HepG2 (cell line): ENCODE data around the gene SYT1. TPM values are rescaled to one million over a fixed set of nuclear protein-coding genes. Genes with fewer than 3 reads are reported as not detected.

Experiments
- ATAC-seq: fragments of 200-7000 bp; cut with Tn5 transposase; 3 replicates; pipeline ENCODE4 v1.9.1; 2020; ENCODE audit warnings: mild to moderate bottlenecking, moderate library complexity
- BruUV-seq: library from RNA; stranded (reverse); fragments of 400-500 nt; replicated peaks from 2 replicates; lab custom pipeline; 2021; lab: Mats Ljungman, UMichigan
- CTCF ChIA-PET: fragments of 300-600 bp; formaldehyde crosslinking; extraction: SDS; loops from one replicate; lab custom pipeline; 2021; ENCODE audit warnings: low total read pairs, inconsistent platforms, low intra/inter-chr PET ratio; lab: Yijun Ruan, JAX
- POLR2A ChIA-PET: fragments of 350-600 bp; sonication (Branson Sonifier 250); formaldehyde crosslinking; loops from one replicate; lab custom pipeline; 2020; ENCODE audit warnings: antibody characterized with exemption, inconsistent platforms; lab: Yijun Ruan, JAX
- DNase-seq: peaks from one replicate; pipeline ENCODE4 v3.0.0-alpha.2; 2015; ENCODE audit warnings: low spot score
- FAIRE-seq: peaks from 3 replicates; lab custom pipeline; 2011; peaks lifted over from hg19 to GRCh38; lab: Jason Lieb, UNC
- H2AFZ ChIP-seq: one replicate; pipeline ENCODE4 v1.6.1; 2011; ENCODE audit warnings: low read length, inconsistent platforms
- H3K27ac ChIP-seq: fragments of 300-600 bp; 3 replicates; pipeline ENCODE4 v1.8.0; 2011; ENCODE audit warnings: mixed run types, mild to moderate bottlenecking, mixed read lengths, low read length, inconsistent platforms; ENCODE audit not compliant: insufficient read depth; ENCODE audit errors: extremely low read length
- H3K27me3 ChIP-seq, 2 experiments: fragments of 200-600 bp in 1 of 2; 2 replicates in 1 of 2; 3 replicates in 1 of 2; pipeline versions ENCODE4 v1.6.0 to v1.8.0; 2011; ENCODE audit warnings: low read length in 2 of 2, mild to moderate bottlenecking in 2 of 2, moderate library complexity in 2 of 2, inconsistent platforms in 1 of 2; ENCODE audit not compliant: insufficient read depth in 2 of 2, control insufficient read depth in 1 of 2
- H3K36me3 ChIP-seq, 2 experiments: fragments of 200-600 bp in 1 of 2; replicated peaks in 1 of 2; 2 replicates in 1 of 2; 3 replicates in 1 of 2; pipeline versions ENCODE4 v1.5.1 to v1.8.0; 2011; ENCODE audit warnings: low read length in 2 of 2, inconsistent platforms in 1 of 2; ENCODE audit not compliant: insufficient read depth in 2 of 2, control insufficient read depth in 1 of 2
- H3K4me1 ChIP-seq: 2 replicates; pipeline ENCODE4 v1.5.1; 2012; ENCODE audit warnings: low read length, inconsistent platforms; ENCODE audit not compliant: insufficient read depth
- H3K4me2 ChIP-seq: 2 replicates; pipeline ENCODE4 v1.6.0; 2011; ENCODE audit warnings: low read depth, low read length, inconsistent platforms
- H3K4me3 ChIP-seq, 3 experiments: fragments of 200-600 bp in 1 of 3; sonication (generic), shearing (Covaris generic) in 1 of 3; replicated peaks in 1 of 3; 2 replicates each; pipeline ENCODE4 v1.5.1; 2011 to 2016; ENCODE audit warnings: low read length in 3 of 3, inconsistent platforms in 2 of 3, low read depth in 2 of 3, mild to moderate bottlenecking in 2 of 3, control low read depth in 1 of 3, mixed read lengths in 1 of 3; ENCODE audit not compliant: insufficient read depth in 1 of 3
- H3K79me2 ChIP-seq: one replicate; pipeline ENCODE4 v1.6.1; 2011; ENCODE audit warnings: low read length, inconsistent platforms; ENCODE audit not compliant: insufficient read depth
- H3K9ac ChIP-seq: 2 replicates; pipeline ENCODE4 v1.6.0; 2011; ENCODE audit warnings: mild to moderate bottlenecking, low read depth, low read length, inconsistent platforms; ENCODE audit not compliant: insufficient read depth
- H3K9me3 ChIP-seq: 2 replicates; pipeline ENCODE4 v1.5.1; 2012; ENCODE audit warnings: mild to moderate bottlenecking, low read length
- H4K20me1 ChIP-seq: 2 replicates; pipeline ENCODE4 v1.6.0; 2011; ENCODE audit warnings: inconsistent platforms, mild to moderate bottlenecking, low read length, moderate library complexity; ENCODE audit not compliant: insufficient read depth
- ELF3 ChIP-seq: IDR thresholded peaks from 2 replicates; pipeline ENCODE4 v1.6.1; 2016; ENCODE audit warnings: missing genetic modification reagents, missing compliant biosample characterization
- FOXP1 ChIP-seq, 2 experiments: fragments of 450-650 bp in 1 of 2; IDR thresholded peaks; 2 replicates each; pipeline ENCODE4 v1.6.1; 2017 to 2018; ENCODE audit warnings: antibody characterized with exemption in 1 of 2
- GMEB1 ChIP-seq: sonication (generic); formaldehyde crosslinking; IDR thresholded peaks from 2 replicates; pipeline ENCODE4 v1.5.1; 2020; ENCODE audit warnings: missing genetic modification reagents, mild to moderate bottlenecking, borderline replicate concordance
- MAFK ChIP-seq, 2 experiments: IDR thresholded peaks in 1 of 2; conservative IDR thresholded peaks in 1 of 2; 2 replicates each; pipeline ENCODE4 v1.6.1; 2011; ENCODE audit warnings: improper control_type of control experiment in 2 of 2, low read length in 2 of 2
- MED1 ChIP-seq: sonication (generic); formaldehyde crosslinking; IDR thresholded peaks from 2 replicates; pipeline ENCODE4 v1.4.0; 2020; ENCODE audit warnings: missing genetic modification reagents
- MED8 ChIP-seq: sonication (generic); formaldehyde crosslinking; IDR thresholded peaks from 2 replicates; pipeline ENCODE4 v1.8.1; 2023; ENCODE audit warnings: mild to moderate bottlenecking, missing genetic modification reagents; ENCODE audit not compliant: insufficient replicate concordance
- PAWR ChIP-seq: sonication (generic); formaldehyde crosslinking; IDR thresholded peaks from 2 replicates; pipeline ENCODE4 v1.4.0; 2020; ENCODE audit warnings: missing genetic modification reagents, mild to moderate bottlenecking, borderline replicate concordance
- TFDP2 ChIP-seq: sonication (generic); formaldehyde crosslinking; IDR thresholded peaks from 2 replicates; pipeline ENCODE4 v1.4.0; 2020; ENCODE audit warnings: missing genetic modification reagents
- ZBTB26 ChIP-seq: IDR thresholded peaks from 2 replicates; pipeline ENCODE4 v1.6.1; 2016; ENCODE audit warnings: missing compliant biosample characterization, missing genetic modification reagents, borderline replicate concordance
- ZBTB44 ChIP-seq: sonication (generic); formaldehyde crosslinking; IDR thresholded peaks from 2 replicates; pipeline ENCODE4 v1.4.0; 2020; ENCODE audit warnings: missing genetic modification reagents
- ZFAT ChIP-seq: sonication (generic); formaldehyde crosslinking; conservative IDR thresholded peaks from 2 replicates; pipeline ENCODE4 v1.8.1; 2023; ENCODE audit warnings: missing genetic modification reagents, inconsistent platforms
- ZNF205 ChIP-seq: IDR thresholded peaks from 2 replicates; pipeline ENCODE4 v1.6.1; 2018; ENCODE audit warnings: missing biosample characterization, missing genetic modification reagents
- ZNF562 ChIP-seq: sonication (generic); formaldehyde crosslinking; IDR thresholded peaks from 2 replicates; pipeline ENCODE4 v1.8.0; 2022; ENCODE audit warnings: missing genetic modification reagents, borderline replicate concordance
- WGBS: methylation state at CpG from one replicate; pipeline ENCODE4 v1.1.6; 2017; ENCODE audit warnings: low lambda C conversion rate; 5-methylcytosine and 5-hydroxymethylcytosine counted together
- in situ Hi-C: cut with HindIII; loops from 2 replicates; pipeline ENCODE4 v1.10.0; 2017; ENCODE audit warnings: low pct_unique_long_range_greater_than_20kb; ENCODE audit not compliant: extremely low pct_ligation_motif_present
- intact Hi-C: fragments of 100-400 bp; cut with micrococcal nuclease; formaldehyde crosslinking; loops from one replicate; pipeline ENCODE4 v1.10.0; 2022; ENCODE audit not compliant: unreplicated experiment
- polyA plus RNA-seq, 8 experiments: library from polyadenylated mRNA; depleted of rRNA in 3 of 8; stranded (reverse) in 7 of 8; unstranded in 1 of 8; fragments of >200 nt; fragmentation: Illumina TruSeq in 4 of 8; extraction: Trizol in 4 of 8; gene quantifications; 2 replicates each; pipeline versions ENCODE4 v1.2.1 to v1.2.3, GENCODE V29; 2011 to 2016; ENCODE audit warnings: low read depth in 4 of 8, missing spikeins in 1 of 8, mixed read lengths in 1 of 8; ENCODE audit not compliant: insufficient read depth in 1 of 8
- total RNA-seq, 5 experiments: library from RNA; depleted of rRNA; stranded (reverse); fragments of >200 nt; fragmentation: Illumina TruSeq; extraction: Trizol; gene quantifications; 2 replicates each; pipeline ENCODE4 v1.2.3, GENCODE V29; 2016; ENCODE audit warnings: low read depth in 1 of 5

SYT1 gene
- total and polyA plus RNA-seq, 2 of the 13 experiments (the other 11 are each of a cell fraction or from before 2014, with no cell fraction given) = not detected

GRCh38 chr12:79069009-79069408, 204.4 kb downstream of the SYT1 start:
- Histone ChIP-seq H3K27me3 (no peaks in the 10 kb centered on the region), H3K4me1 (no peaks in the 10 kb centered on the region), H3K4me2 (no peak overlapping the region), H3K79me2 (no peaks in the 10 kb centered on the region), H3K9me3 (no peaks in the 10 kb centered on the region), H2AFZ (no peak overlapping the region), H3K27ac (no peak overlapping the region), H3K36me3 (no peaks in the 10 kb centered on the region), H3K4me3 (no peak overlapping the region), H3K9ac (no peak overlapping the region), H4K20me1 (no peaks in the 10 kb centered on the region)
- BruUV-seq = no TSS peak
- ChIA-PET CTCF (no interaction called here), POLR2A (no interaction called here)
- FAIRE-seq (no peak), DNase-seq (no peak), ATAC-seq (no peak)
- intact Hi-C loops = no loop called here
- in situ Hi-C loops = no loop called here
- TF ChIP-seq MED8 (CRISPR knock-in tag) = no peak
- peak in 1 of 2 experiments; percentile 51; a peak in 1 of 4 replicates for TF ChIP-seq MAFK (conservative IDR thresholded peaks at IDR 0.05 in 1 of 2, IDR thresholded peaks at IDR 0.05 in 1 of 2; ENCODE audit: low read length in 2 of 2)
- TF ChIP-seq PAWR (CRISPR knock-in tag) = no peak
- TF ChIP-seq TFDP2 = no peak
- TF ChIP-seq FOXP1 (IDR thresholded peaks at IDR 0.05) = no peak
- TF ChIP-seq FOXP1 (CRISPR knock-in tag; IDR thresholded peaks at IDR 0.05) = no peak
- no peak for TF ChIP-seq ELF3

GRCh38 chr12:79071498-79071897, 206.9 kb downstream of the SYT1 start:
- WGBS = 0% methylated on average over 1 of the region's 1 CpG
- ATAC-seq = no peak
- CTCF ChIA-PET = no interaction called here
- H2AFZ ChIP-seq = no peak overlapping the region
- TF ChIP-seq ZNF562 (CRISPR knock-in tag) (no peak), ZNF205 (CRISPR knock-in tag) (no peak), ZBTB44 (CRISPR knock-in tag) (no peak), MED1 (CRISPR knock-in tag) (no peak), GMEB1 (CRISPR knock-in tag) (no peak), ZBTB26 (CRISPR knock-in tag) (no peak), ZFAT (CRISPR knock-in tag) (no peak)
- TF ChIP-seq, all 625 proteins: peak for 0
- no peak overlapping the region for H3K4me2 ChIP-seq
- DNase-seq (no peak), FAIRE-seq (no peak)
- BruUV-seq = no TSS peak
- H3K9ac ChIP-seq = no peak overlapping the region
- no peak overlapping the region for H3K4me3 ChIP-seq
- no peaks in the 10 kb centered on the region for H3K27me3 ChIP-seq
- H3K27ac ChIP-seq = no peak overlapping the region
- no peaks in the 10 kb centered on the region for H3K36me3 ChIP-seq
- H3K9me3 ChIP-seq = no peaks in the 10 kb centered on the region
- H4K20me1 ChIP-seq = no peaks in the 10 kb centered on the region
- no peaks in the 10 kb centered on the region for H3K4me1 ChIP-seq
- intact Hi-C loops (no loop called here), in situ Hi-C loops (no loop called here)
- POLR2A ChIA-PET = no interaction called here
- H3K79me2 ChIP-seq = no peaks in the 10 kb centered on the region
